WI38 (cell line): ENCODE data around the gene TSHZ2.

Experiments
- H3K4me3 ChIP-seq: 2 replicates; pipeline ENCODE4 v1.5.1; 2011; ENCODE audit warnings: low read depth, mild to moderate bottlenecking, control low read depth, low read length
- CTCF ChIP-seq: IDR thresholded peaks from 2 replicates; pipeline ENCODE4 v1.5.1; 2012; ENCODE audit warnings: low read depth, mild to moderate bottlenecking, control low read depth, low read length

The TSHZ2 gene

DNA sequence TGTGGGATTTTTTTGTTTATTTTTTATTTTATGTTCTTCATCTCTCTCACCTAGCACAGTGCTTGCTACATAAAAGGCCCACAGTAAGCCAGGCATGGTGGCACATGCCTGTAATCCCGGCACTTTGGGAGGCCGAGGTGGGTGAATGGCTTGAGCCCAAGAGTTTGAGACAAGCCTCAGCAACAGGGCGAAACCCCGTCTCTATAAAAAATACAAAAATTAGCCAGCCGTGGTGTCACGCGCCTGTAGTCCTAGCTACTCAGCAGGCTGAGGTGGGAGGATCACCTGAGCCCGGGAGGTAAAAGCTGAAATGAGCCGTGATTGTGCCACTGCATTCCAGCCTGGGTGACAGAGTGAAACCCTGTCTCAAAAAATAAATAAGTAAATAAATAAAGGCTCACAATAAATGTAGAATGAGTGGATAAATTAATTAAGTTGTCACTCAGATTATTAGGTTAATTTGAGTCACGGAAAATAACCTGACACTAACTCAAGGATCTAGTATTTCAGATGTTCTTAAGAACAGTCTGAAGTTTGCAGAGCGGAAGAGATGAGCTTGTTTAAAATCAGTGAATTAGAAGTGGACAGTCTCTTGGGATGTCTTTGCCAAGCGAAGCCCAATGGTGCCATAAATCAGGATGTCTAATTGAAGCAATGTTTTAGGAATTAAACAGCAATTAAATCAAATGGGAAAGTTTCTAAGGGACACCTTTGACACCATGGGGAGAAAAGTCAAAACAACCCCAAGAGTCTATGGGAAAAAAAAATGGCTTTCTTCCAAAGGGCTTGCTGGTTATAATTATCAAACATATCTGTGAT lies 407.1 kb downstream of the TSHZ2 start:
- no peak for TF ChIP-seq CTCF
- H3K4me3 ChIP-seq = no peak overlapping the region

GRCh38 chr20:53379833-53380120 lies 407.6 kb downstream of the TSHZ2 start:
- no peak for TF ChIP-seq CTCF
- no peak overlapping the region for H3K4me3 ChIP-seq

DNA sequence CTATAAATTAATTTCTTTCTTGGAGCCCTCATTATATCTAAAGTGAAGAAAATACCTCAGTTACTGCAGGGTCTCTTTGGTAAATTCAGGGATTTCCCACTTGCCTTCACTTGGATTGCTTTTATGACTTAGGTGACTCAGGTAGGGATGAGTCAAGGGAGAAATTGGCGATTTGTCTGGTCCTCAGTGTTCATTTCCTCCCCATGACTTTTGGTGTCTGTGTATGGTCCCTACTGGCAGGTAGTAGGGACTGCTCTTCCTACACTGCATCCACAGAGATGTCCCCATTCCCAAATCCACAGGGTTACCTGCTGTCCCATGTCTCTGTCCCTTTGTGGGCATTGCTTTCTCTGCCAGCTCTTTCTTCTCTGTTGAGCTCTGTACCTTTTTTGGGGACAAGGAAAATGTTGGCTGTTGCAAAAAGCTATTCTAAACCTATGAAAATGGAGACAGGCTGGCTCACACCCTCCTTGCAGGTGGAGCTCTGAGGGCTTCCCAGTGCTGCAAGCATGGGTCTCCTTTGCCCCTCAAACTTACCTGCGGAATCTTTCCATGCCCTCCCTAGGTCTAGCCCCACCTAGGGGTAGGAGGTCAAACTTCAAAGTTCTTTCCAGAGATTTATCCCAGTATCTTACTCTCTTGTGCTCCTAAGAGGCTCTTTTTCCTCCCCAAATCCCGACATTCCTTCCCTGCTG lies 409.6 kb downstream of the TSHZ2 start:
- TF ChIP-seq CTCF = no peak
- H3K4me3 ChIP-seq = no peak overlapping the region

DNA sequence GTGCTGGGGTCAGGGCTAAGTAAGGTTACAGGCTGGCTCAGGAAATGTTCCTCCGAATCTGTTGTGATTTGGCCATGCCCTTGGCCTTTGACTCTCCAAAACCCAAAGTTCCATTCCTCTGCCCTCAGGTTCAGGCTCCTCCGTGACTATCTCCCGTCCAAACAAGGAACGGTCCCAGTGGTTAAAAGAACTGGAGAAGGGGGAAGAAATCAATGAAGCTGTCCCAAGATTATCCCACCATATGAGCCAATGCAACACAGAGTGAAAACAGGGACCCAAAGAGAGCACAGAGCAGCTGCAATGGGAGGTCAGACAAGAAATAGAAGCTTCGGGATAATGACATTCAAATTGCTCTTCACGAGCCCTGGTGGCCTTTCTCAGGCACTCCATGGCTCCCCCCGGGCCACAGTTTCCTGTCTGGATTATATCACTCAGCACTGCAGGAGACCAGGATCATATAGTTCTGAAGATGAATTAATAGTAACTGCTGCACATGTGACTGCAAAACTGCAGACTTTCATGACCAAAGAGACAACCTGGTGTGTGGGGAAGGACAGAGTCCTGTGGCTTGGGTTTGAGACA lies 410.2 kb downstream of the TSHZ2 start:
- TF ChIP-seq CTCF = no peak
- no peak overlapping the region for H3K4me3 ChIP-seq

DNA sequence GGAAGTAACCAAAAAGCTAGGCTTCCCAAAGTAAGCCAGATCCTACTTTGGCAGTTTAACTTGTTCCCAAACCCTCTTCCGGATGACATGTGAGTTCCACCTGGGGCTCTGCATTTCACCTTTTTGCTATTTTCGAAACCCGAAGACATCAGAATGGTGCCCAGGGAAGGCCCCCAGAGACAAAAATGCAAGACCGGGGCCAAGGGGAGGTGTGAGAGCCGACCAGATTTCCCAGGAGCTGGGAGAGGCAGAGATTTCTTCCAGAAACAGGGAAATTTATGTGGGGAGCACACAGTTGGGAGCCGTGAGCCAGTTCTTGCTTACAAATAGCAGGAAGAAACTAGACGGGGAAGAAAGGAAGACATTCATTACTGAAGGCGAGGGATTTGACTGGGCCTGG lies 411.8 kb downstream of the TSHZ2 start:
- TF ChIP-seq CTCF = no peak
- no peak overlapping the region for H3K4me3 ChIP-seq

DNA sequence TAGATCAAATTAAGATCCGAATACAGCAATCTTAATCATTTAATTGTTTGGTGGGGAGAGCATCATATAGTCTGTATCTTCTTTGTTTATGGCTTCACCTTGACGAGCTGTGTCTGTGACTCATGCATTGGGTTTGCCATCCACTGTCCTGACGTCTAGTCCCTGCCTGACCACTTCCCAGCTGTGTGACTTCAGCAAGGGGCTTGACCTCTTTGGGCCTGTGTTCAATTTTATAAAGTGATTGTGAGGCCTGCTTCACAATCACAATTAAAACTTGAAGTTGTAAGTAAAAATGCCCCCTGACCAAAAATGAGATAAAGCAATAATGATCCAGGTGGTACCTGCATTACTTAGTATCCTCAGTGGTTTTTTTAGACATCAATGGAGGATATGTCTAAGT lies 412.2 kb downstream of the TSHZ2 start:
- H3K4me3 ChIP-seq = no peak overlapping the region

More for the DNA sequence above, 412.2 kb downstream of the TSHZ2 start:
- TF ChIP-seq CTCF = no peak
